GM12892 (cell line): ENCODE measurements around the gene PFDN5.

Source experiments
- POLR2AphosphoS5 ChIP-seq: IDR thresholded peaks from 2 replicates; pipeline ENCODE4 v1.6.1; 2011; ENCODE audit warnings: low read depth, low read length, control low read depth
- TAF1 ChIP-seq: IDR thresholded peaks from 2 replicates; pipeline ENCODE4 v1.6.1; 2011; ENCODE audit warnings: low read depth, mild to moderate bottlenecking, control low read depth, low read length, borderline replicate concordance

GRCh38 chr12:53333845-53334244, 38.5 kb downstream of the PFDN5 start:
- no peak for TF ChIP-seq POLR2AphosphoS5
- no peak for TF ChIP-seq TAF1
